ENCODE data around the gene SEPTIN8.
"Not testable (repeated sequence)": the region's sequence is repeated elsewhere in the genome, so short reads cannot be mapped to it uniquely, and the experiment has no call there.

SEPTIN8 gene

GRCh38 chr5:132812781-132813598 is 36.0 kb upstream of the SEPTIN8 start, which contains the start of gene SOWAHA:
SOWAHA (plus strand) TSS chr5:132813302; CDS start chr5:132813622, 320 bp downstream.
- DNase-seq = no peak

- no peak for DNase-seq
Observed at GRCh38 chr5:132812123-132812765, 35.2 kb upstream of the SEPTIN8 start.

DNA sequence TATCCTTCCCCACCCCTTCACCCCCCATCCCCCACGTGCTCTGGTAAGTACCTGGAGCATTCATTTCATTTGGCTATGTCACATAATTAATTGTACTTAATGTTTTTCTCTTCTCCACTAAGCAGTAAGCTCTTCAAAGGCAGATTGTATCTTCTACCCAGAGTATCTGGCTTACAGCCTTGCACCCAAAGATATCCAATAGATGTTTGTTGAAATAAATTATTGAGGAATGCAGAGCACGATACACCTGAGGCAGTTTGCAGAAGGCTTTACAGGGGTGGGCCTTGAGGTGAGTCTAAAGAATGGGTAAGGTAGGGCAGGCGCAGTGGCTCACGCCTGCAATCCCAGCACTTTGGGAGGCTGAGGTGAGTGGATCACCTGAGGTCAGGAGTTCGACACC is 33.6 kb upstream of the SEPTIN8 start:
- DNase-seq = no peak

DNA sequence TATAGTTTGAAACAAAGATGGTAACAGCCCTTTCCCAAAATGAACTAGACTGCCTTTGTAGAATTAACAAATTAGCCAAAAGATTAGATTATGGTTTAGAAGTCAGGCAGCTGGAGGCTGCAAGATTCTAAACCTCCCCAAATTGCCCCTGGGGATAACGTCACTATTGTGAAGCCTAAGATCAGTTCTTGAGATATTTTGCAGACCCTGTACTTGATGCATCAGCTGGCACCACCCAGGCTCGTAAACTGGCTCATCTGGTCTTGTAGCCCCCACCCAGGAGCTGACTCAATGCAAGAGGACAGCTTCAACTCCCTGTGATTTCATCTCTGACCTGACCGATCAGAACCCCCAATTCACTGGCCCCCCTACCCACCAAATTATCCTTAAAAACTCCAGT is 31.8 kb upstream of the SEPTIN8 start:
- DNase-seq = no peak

- DNase-seq = no peak
Observed at GRCh38 chr5:132808448-132808847, 31.4 kb upstream of the SEPTIN8 start.

DNA sequence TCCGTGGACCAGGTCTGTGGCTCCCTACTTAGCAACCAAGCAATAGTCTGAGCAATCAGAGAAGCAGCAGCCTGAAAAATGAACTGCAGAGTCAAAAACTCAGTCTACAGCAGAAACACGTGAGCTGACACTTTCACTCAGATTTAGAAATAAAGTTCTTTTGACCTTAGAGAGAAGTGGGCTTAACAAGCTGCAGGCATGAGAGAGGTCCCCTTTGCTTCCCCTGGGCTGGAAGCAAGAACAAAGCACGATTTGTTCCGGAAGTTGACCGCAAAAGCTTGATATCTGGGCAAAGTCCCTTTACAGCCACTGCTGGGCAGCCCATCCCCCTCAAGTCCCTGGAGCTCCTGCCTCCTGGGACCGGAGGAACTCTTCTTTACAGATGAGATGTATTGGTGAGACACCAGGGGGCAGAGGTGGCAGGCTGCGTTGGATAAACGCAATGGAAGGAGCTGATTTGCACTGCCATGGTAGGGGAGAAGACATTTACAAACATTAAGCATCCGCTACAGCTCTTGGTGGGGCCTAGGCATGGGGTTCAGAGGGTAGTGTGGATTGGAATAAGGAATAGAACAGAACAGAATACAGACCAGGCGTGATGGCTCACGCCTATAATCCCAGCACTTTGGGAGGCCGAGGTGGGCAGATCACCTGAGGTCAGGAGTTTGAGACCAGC is 30.3 kb upstream of the SEPTIN8 start:
- DNase-seq = no peak

- DNase-seq = not testable (repeated sequence)
Observed at GRCh38 chr5:132806804-132807162, 29.7 kb upstream of the SEPTIN8 start.

DNA sequence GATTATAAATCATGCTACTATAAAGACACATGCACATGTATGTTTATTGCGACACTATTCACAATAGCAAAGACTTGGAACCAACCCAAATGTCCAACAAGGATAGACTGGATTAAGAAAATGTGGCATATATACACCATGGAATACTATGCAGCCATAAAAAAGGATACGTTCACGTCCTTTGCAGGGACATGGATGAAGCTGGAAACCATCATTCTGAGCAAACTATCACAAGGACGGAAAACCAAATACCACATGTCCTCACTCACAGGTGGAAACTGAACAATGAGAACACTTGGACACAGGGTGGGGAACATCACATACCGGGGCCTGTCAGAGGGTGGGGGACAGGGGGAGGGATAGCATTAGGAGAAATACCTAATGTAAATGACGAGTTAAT is 28.8 kb upstream of the SEPTIN8 start:
- DNase-seq = not testable (repeated sequence)

DNA sequence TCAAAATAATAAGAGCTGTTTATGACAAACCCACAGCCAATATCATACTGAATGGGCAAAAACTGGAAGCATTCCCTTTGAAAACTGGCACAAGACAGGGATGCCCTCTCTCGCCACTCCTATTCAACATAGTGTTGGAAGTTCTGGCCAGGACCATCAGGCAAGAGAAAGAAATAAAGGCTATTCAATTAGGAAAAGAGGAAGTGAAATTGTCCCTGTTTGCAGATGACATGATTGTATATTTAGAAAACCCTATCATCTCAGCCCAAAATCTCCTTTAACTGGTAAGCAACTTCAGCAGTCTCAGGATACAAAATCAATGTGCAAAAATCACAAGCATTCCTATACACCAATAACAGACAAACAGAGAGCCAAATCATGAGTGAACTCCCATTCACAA is 27.2 kb upstream of the SEPTIN8 start:
- DNase-seq = not testable (repeated sequence)

GRCh38 chr5:132802685-132803066 is 25.6 kb upstream of the SEPTIN8 start:
- not testable (repeated sequence) for DNase-seq

DNA sequence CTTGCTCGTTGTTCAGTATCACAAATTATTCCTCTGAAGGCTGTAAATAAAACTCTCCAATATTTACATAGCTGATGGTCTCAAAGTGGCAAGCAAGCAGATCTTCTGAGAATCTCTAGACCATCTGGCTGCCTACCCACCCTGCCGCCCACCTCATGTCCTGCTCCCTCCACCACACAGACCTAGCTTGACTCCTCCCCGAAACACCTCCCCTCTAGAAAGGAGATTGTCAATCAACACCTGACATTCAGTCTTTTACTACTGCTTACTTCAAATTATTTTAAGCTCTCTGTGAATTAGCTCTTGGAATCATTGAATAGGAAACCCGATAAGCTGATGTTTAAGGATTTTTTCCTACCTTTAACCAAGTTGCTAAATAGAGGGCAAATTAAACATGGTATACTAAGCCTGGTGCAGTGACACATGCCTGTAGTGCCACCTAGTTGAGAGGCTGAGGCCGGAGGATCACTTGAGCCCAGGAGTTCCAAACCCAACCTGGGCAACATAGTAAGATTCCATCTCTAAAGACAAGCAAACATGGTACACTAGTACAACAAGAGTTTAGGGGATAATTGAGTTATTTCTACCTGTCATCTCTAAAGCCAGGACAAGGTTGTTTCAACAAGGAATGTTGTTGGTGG is 25.1 kb upstream of the SEPTIN8 start:
- no peak for DNase-seq

- DNase-seq = no peak
Observed at GRCh38 chr5:132800545-132800944, 23.5 kb upstream of the SEPTIN8 start.

GRCh38 chr5:132799392-132799791 is 22.4 kb upstream of the SEPTIN8 start:
- DNase-seq = no peak

DNA sequence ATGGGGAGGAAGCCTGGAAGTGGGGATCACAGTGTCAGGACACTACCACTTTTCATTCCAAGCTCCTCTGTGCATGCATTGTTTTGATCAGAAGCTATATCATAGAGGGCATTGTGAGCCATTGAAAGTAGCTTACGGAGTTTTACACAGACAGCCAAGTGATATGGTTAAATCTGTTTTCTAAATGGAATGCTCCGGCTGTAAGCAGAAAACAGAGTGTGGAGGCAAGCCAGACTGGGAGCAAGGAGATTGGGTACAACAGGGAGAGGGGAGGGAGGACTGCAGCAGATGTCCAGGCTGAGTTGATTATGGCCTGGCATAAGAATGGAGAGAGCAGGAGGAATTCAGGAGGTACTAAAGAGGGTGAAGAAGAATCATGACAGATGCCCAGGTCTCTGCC is 20.6 kb upstream of the SEPTIN8 start:
- DNase-seq = no peak

DNA sequence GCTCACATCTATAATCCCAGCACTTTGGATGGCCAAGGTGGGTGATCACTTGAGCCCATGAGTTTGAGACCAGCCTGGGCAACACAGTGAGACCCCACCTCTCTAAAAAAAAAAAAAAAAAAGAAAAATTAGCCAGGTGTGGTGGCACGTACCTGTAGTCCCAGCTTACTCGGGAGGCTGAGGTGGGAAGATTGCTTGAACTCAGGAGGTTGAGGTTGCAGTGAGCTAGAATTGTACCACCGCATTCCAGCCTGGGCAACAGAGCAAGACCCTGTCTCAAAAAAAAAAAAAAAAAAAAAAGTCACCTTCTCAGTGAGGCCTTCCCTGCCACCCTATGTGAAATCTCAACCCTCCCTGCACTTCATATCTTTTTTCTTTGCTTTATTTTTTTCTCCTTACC is 14.0 kb upstream of the SEPTIN8 start:
- no peak for DNase-seq

- DNase-seq = no peak
Observed at GRCh38 chr5:132790201-132790865, 13.3 kb upstream of the SEPTIN8 start.

DNA sequence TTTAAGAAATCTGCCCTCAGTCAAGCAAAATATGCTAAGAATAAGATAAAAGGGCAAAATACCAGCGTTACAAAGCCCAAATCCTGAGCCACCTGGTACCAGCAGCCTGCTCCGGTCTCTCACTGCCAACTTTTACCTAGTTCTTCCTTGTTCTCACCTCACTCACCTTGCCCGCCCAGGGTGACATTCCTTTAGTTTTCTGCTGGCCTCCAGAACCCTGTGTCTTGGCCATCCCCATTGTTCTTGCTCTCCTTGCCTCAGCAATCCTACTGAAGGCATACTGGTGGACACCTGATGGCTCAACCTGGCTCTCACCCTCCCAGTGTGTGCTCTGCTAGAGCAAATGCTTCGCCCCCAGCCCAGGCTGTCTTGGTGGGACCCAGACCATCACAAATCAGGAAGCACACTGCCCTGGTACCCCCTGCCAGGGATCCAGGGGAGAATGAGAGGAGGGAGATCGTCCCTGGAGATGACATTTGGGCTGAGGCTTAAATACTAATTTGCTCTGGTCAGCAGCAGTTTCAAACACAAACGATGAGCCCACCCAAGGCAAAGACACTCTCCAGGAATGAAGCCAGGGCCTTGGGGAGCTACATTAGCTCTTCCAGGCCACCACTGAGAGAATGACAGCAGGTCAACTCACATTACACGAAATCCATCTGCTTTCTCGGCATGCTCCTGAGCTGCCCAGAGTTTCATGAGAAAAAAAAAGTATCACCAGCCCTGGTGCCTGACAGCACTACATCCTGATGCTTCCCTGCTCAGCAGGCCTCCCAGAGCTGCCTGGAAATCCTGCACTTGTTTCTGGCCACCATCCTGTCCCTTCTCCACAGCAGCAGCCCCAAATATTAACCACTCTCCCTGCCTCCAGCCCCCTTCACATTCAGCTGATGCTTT is 12.2 kb upstream of the SEPTIN8 start:
- no peak for DNase-seq

GRCh38 chr5:132788508-132788907 is 11.5 kb upstream of the SEPTIN8 start:
- DNase-seq = no peak

DNA sequence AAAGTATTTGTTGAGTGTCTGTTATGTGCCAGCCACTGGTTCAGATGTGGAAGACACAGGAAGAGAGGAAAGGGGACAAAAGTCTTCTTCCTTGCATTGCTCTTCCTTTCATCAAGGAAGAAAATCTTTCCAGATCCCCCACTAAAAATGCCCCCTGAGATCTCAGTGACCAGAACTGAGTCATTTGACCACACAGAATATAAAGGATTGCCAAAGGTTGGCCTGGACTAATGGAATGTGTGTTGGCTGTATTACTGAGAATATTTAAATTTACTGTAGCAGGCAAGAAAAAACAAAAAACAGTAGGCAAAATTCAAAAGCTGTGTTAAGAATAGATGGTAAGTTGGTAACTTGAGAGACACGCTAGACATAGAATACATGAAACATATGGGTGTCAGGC is 10.0 kb upstream of the SEPTIN8 start:
- no peak for DNase-seq

DNA sequence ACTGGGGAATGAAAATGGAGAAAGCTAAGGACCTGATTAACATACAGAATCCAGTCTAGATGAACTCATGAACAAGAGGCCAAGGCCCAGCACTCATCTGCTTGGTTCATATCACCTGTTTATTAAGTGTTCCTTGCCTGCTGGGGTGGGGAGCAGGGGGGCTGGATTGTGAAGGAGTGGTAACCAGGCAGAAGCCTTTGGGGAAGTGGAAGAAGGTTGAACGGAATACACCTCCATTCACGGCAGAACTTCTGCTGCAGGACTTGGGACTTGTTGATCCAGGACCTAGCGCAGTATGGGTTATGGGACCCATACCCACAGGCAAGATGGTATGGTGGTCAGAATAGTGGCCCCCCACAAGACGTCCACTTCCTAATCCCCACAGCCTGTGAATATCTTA is 8.8 kb upstream of the SEPTIN8 start:
- no peak for DNase-seq

DNA sequence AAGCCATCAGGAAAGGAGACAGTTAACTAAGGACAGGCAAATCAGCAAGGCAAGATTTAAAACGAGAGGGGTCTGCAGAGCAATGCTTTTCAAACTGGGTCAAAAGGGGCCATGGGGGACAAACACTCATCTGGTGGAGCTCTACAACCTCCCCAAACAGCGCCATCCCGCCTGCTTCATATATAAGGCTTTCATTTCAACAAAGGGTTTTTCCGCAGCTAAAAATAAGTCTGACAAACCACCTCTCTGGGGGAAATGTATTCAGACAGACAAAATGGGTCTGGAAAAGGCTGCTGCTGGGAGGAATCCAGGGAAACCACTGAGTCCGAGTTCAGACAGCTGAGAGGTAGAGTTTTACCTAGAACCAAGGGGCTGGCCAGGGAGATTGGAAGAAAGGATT is 8.3 kb upstream of the SEPTIN8 start:
- no peak for DNase-seq

DNA sequence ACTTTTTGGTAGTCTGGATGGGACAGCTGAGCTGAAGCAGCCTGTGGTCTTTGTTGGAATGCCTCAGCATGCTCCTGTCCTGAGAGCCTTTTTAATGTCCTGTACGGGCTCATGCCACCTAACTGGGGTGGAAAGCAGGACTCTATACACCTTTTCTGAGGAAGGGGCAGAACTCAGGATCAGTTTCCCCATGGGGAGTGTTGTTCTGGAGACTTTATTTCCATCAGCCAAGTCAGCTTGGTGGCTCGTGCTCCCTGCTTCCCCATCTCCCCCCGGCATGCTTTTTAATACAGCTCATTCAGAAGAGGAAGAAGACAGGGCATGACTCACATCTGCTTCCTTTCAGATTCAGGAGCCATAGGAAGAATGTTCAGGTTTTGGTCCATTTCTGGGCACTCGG is 5.1 kb upstream of the SEPTIN8 start:
- DNase-seq = no peak

All from stimulated activated CD4-positive, alpha-beta T cell treated with anti-CD3 and anti-CD28 coated beads, Interleukin-2, amount 100 ng/mL, for 48 hours (primary cell).